HEK293 (cell line): Measurements from ENCODE around the gene UPP2.

Experiments used
- CTCF ChIP-seq: fragments of 450-650 bp; formaldehyde crosslinking; IDR thresholded peaks from 2 replicates; pipeline ENCODE4 v1.5.1; 2016; ENCODE audit warnings: missing biosample characterization, missing genetic modification characterization
- HOXD13 ChIP-seq: sonication (generic); formaldehyde crosslinking; IDR thresholded peaks from 2 replicates; pipeline ENCODE4 v1.8.0; 2022; ENCODE audit warnings: missing genetic modification reagents, borderline replicate concordance
- MYNN ChIP-seq: fragments of 450-650 bp; formaldehyde crosslinking; IDR thresholded peaks from 2 replicates; pipeline ENCODE4 v1.5.1; 2016; ENCODE audit warnings: missing biosample characterization, missing genetic modification characterization, borderline replicate concordance
- PRDM10 ChIP-seq: fragments of 450-650 bp; formaldehyde crosslinking; IDR thresholded peaks from 2 replicates; pipeline ENCODE4 v1.5.1; 2016; ENCODE audit warnings: missing biosample characterization, missing genetic modification characterization
- ZIC2 ChIP-seq: fragments of 450-650 bp; formaldehyde crosslinking; IDR thresholded peaks from 2 replicates; pipeline ENCODE4 v1.5.1; 2016; ENCODE audit warnings: missing biosample characterization, missing genetic modification characterization
- ZNF16 ChIP-seq: fragments of 450-650 bp; formaldehyde crosslinking; IDR thresholded peaks from 2 replicates; pipeline ENCODE4 v1.5.1; 2016; ENCODE audit warnings: low read depth, missing biosample characterization, missing genetic modification characterization
- ZNF184 ChIP-seq: fragments of 450-650 bp; IDR thresholded peaks from 2 replicates; pipeline ENCODE4 v1.5.1; 2018; ENCODE audit warnings: missing biosample characterization, mild to moderate bottlenecking, missing genetic modification characterization
- ZNF341 ChIP-seq: fragments of 450-650 bp; formaldehyde crosslinking; IDR thresholded peaks from 2 replicates; pipeline ENCODE4; 2016; ENCODE audit warnings: low read depth, missing biosample characterization, missing genetic modification characterization
- ZNF843 ChIP-seq: fragments of 450-650 bp; formaldehyde crosslinking; IDR thresholded peaks from 2 replicates; pipeline ENCODE4 v1.5.1; 2016; ENCODE audit warnings: missing biosample characterization, missing genetic modification characterization
- TF ChIP-seq, protein P1 (sequence below): fragments of 450-650 bp; formaldehyde crosslinking; IDR thresholded peaks from 2 replicates; pipeline ENCODE4 v1.5.1; 2016; ENCODE audit warnings: missing biosample characterization, missing genetic modification characterization
- TF ChIP-seq, protein P2 (sequence below): fragments of 450-650 bp; IDR thresholded peaks from 2 replicates; pipeline ENCODE4 v1.5.1; 2018; ENCODE audit warnings: missing biosample characterization, missing genetic modification characterization
- TF ChIP-seq, protein P3 (sequence below): fragments of 450-650 bp; formaldehyde crosslinking; IDR thresholded peaks from 2 replicates; pipeline ENCODE4 v1.5.1; 2016; ENCODE audit warnings: missing biosample characterization, missing genetic modification characterization
- TF ChIP-seq, protein P4 (sequence below): fragments of 450-650 bp; formaldehyde crosslinking; IDR thresholded peaks from 2 replicates; pipeline ENCODE4 v1.5.1; 2016; ENCODE audit warnings: missing biosample characterization, missing genetic modification characterization

GRCh38 chr2:158104903-158105302 is 3.2 kb downstream of the UPP2 start:
- TF ChIP-seq ZIC2 (tag by site-specific recombination) (no peak), HOXD13 (CRISPR knock-in tag) (no peak), ZNF843 (no peak), MYNN (tag by site-specific recombination) (no peak), ZNF16 (tag by site-specific recombination) (no peak), PRDM10 (tag by site-specific recombination) (no peak), CTCF (tag by site-specific recombination) (no peak), ZNF184 (tag by site-specific recombination) (no peak), ZNF341 (tag by site-specific recombination) (no peak)
- TF ChIP-seq, protein P1, sequence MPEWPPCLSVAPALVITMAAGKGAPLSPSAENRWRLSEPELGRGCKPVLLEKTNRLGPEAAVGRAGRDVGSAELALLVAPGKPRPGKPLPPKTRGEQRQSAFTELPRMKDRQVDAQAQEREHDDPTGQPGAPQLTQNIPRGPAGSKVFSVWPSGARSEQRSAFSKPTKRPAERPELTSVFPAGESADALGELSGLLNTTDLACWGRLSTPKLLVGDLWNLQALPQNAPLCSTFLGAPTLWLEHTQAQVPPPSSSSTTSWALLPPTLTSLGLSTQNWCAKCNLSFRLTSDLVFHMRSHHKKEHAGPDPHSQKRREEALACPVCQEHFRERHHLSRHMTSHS (tag by site-specific recombination): no peak
- TF ChIP-seq, protein P2, sequence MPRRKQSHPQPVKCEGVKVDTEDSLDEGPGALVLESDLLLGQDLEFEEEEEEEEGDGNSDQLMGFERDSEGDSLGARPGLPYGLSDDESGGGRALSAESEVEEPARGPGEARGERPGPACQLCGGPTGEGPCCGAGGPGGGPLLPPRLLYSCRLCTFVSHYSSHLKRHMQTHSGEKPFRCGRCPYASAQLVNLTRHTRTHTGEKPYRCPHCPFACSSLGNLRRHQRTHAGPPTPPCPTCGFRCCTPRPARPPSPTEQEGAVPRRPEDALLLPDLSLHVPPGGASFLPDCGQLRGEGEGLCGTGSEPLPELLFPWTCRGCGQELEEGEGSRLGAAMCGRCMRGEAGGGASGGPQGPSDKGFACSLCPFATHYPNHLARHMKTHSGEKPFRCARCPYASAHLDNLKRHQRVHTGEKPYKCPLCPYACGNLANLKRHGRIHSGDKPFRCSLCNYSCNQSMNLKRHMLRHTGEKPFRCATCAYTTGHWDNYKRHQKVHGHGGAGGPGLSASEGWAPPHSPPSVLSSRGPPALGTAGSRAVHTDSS (tag by site-specific recombination): no peak
- TF ChIP-seq, protein P3, sequence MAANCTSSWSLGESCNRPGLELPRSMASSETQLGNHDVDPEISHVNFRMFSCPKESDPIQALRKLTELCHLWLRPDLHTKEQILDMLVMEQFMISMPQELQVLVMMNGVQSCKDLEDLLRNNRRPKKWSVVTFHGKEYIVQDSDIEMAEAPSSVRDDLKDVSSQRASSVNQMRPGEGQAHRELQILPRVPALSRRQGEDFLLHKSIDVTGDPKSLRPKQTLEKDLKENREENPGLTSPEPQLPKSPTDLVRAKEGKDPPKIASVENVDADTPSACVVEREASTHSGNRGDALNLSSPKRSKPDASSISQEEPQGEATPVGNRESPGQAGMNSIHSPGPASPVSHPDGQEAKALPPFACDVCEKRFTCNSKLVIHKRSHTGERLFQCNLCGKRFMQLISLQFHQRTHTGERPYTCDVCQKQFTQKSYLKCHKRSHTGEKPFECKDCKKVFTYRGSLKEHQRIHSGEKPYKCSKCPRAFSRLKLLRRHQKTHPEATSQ (tag by site-specific recombination): no peak
- TF ChIP-seq, protein P4, sequence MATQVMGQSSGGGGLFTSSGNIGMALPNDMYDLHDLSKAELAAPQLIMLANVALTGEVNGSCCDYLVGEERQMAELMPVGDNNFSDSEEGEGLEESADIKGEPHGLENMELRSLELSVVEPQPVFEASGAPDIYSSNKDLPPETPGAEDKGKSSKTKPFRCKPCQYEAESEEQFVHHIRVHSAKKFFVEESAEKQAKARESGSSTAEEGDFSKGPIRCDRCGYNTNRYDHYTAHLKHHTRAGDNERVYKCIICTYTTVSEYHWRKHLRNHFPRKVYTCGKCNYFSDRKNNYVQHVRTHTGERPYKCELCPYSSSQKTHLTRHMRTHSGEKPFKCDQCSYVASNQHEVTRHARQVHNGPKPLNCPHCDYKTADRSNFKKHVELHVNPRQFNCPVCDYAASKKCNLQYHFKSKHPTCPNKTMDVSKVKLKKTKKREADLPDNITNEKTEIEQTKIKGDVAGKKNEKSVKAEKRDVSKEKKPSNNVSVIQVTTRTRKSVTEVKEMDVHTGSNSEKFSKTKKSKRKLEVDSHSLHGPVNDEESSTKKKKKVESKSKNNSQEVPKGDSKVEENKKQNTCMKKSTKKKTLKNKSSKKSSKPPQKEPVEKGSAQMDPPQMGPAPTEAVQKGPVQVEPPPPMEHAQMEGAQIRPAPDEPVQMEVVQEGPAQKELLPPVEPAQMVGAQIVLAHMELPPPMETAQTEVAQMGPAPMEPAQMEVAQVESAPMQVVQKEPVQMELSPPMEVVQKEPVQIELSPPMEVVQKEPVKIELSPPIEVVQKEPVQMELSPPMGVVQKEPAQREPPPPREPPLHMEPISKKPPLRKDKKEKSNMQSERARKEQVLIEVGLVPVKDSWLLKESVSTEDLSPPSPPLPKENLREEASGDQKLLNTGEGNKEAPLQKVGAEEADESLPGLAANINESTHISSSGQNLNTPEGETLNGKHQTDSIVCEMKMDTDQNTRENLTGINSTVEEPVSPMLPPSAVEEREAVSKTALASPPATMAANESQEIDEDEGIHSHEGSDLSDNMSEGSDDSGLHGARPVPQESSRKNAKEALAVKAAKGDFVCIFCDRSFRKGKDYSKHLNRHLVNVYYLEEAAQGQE: no peak
